Measurements from ENCODE around the gene HDAC9.

The HDAC9 gene

GRCh38 chr7:18993933-18994668 lies 498.6 kb downstream of the HDAC9 start:
- Mint-ChIP-seq H3K27ac (no peak overlapping the region), H3K9me3 (ENCODE audit: low read depth) (no peaks in the 10 kb centered on the region), H3K4me3 (no peak overlapping the region), H3K27me3 (no peaks in the 10 kb centered on the region), H3K36me3 (no peaks in the 10 kb centered on the region), H3K4me1 (ENCODE audit: low read depth) (no peaks in the 10 kb centered on the region)

DNA sequence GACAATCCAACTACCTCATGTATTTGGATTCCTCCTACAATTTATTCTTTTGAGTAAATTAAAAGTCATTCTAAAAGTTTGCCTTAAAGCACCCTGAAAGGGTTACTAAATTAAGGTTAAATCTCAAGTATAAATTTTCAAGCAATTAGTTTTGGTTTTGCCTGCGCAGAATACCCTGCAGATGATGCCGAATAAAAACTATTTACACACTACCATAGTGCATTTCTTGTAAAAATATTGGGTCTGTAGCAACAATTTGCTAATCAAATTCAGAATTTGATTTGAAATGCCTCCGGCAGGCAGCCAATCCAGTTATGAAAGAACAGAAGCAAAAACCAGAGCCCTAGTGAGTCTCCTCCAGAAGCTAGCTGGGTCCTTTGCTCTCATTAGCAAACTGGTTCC lies 499.7 kb downstream of the HDAC9 start:
- no peaks in the 10 kb centered on the region for H3K4me1 Mint-ChIP-seq (ENCODE audit: low read depth)
- no peaks in the 10 kb centered on the region for H3K27me3 Mint-ChIP-seq
- H3K9me3 Mint-ChIP-seq (ENCODE audit: low read depth), result no peaks in the 10 kb centered on the region
- H3K4me3 Mint-ChIP-seq, result no peak overlapping the region
- no peak overlapping the region for H3K27ac Mint-ChIP-seq
- H3K36me3 Mint-ChIP-seq, result no peaks in the 10 kb centered on the region

GRCh38 chr7:18995811-18996426 lies 500.4 kb downstream of the HDAC9 start:
- peaks cover 4% of the 10 kb centered on the region for H3K9me3 Mint-ChIP-seq (ENCODE audit: low read depth)
- no peaks in the 10 kb centered on the region for H3K27me3 Mint-ChIP-seq
- H3K36me3 Mint-ChIP-seq, result no peaks in the 10 kb centered on the region
- H3K4me1 Mint-ChIP-seq (ENCODE audit: low read depth), result no peaks in the 10 kb centered on the region
- H3K4me3 Mint-ChIP-seq, result no peak overlapping the region
- H3K27ac Mint-ChIP-seq, result no peak overlapping the region

GRCh38 chr7:18996583-18996982 lies 501.0 kb downstream of the HDAC9 start:
- no peaks in the 10 kb centered on the region for H3K27me3 Mint-ChIP-seq
- H3K4me3 Mint-ChIP-seq, result no peak overlapping the region
- H3K27ac Mint-ChIP-seq, result no peak overlapping the region
- no peaks in the 10 kb centered on the region for H3K4me1 Mint-ChIP-seq (ENCODE audit: low read depth)
- no peaks in the 10 kb centered on the region for H3K36me3 Mint-ChIP-seq
- peaks cover 8% of the 10 kb centered on the region for H3K9me3 Mint-ChIP-seq (ENCODE audit: low read depth)

DNA sequence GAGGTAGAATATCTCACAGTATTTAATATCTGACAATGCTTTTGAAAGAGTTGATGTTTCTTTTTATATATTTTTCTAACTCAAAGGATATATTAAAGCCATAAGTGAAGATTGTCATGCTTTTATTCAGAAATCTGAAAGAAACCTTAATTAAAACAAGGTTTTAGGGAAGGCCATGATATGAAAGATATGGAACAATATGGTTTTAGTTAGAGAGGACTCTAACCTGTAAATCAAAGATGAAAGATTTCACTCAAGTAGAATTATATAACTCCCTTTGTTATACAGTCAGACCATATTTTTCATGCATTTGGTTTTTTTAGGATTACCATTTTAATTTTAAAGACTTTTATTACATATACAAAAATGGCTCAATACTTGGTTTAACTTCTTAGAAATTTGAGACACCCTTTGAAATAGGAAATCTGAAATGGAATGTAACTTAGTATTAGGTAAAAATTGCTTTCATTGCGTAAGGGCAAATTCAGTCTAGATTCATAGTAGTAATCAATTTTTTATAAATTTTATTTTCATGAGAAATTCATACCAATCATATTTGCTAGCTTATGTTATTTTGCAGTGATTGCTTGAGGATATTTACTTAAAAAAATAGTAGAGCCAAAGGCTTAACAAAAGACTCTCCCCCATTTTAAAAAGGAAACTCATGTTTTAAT lies 502.1 kb downstream of the HDAC9 start:
- Mint-ChIP-seq H3K4me1 (ENCODE audit: low read depth) (no peaks in the 10 kb centered on the region), H3K27ac (no peak overlapping the region), H3K4me3 (no peak overlapping the region), H3K9me3 (ENCODE audit: low read depth) (peaks cover 12% of the 10 kb centered on the region), H3K27me3 (no peaks in the 10 kb centered on the region), H3K36me3 (no peaks in the 10 kb centered on the region)

DNA sequence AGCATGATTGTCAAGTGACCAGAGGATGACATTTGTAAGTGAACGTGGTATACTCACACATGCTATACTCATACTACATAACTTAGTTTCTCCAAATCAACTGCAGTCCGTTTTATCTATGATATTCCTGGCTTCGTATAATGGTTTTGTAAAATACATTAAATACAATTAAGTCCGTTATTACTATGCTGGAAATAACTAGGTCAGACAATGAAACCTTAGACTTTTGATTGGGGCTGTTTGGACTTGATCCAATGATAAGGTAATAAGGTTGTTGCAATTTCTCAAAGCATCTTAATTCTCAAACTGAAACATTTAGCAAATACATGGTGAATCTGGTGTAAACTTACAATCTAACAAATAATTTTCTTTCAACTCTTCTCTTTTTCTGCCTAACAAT lies 504.9 kb downstream of the HDAC9 start:
- Mint-ChIP-seq H3K9me3 (ENCODE audit: low read depth) (peaks cover 12% of the 10 kb centered on the region), H3K4me3 (no peak overlapping the region), H3K27ac (no peak overlapping the region), H3K27me3 (no peaks in the 10 kb centered on the region), H3K36me3 (no peaks in the 10 kb centered on the region), H3K4me1 (ENCODE audit: low read depth) (no peaks in the 10 kb centered on the region)

- peaks cover 12% of the 10 kb centered on the region for H3K9me3 Mint-ChIP-seq (ENCODE audit: low read depth)
- no peak overlapping the region for H3K27ac Mint-ChIP-seq
- H3K4me3 Mint-ChIP-seq, result no peak overlapping the region
- no peaks in the 10 kb centered on the region for H3K27me3 Mint-ChIP-seq
- H3K36me3 Mint-ChIP-seq, result no peaks in the 10 kb centered on the region
- H3K4me1 Mint-ChIP-seq (ENCODE audit: low read depth), result no peaks in the 10 kb centered on the region
Observed at GRCh38 chr7:19001854-19002253, 506.3 kb downstream of the HDAC9 start.

GRCh38 chr7:19009241-19009935 lies 513.8 kb downstream of the HDAC9 start:
- Mint-ChIP-seq H3K9me3 (ENCODE audit: low read depth) (peaks cover 3% of the 10 kb centered on the region), H3K27me3 (no peaks in the 10 kb centered on the region), H3K4me3 (no peak overlapping the region), H3K4me1 (ENCODE audit: low read depth) (no peaks in the 10 kb centered on the region), H3K27ac (no peak overlapping the region), H3K36me3 (no peaks in the 10 kb centered on the region)

DNA sequence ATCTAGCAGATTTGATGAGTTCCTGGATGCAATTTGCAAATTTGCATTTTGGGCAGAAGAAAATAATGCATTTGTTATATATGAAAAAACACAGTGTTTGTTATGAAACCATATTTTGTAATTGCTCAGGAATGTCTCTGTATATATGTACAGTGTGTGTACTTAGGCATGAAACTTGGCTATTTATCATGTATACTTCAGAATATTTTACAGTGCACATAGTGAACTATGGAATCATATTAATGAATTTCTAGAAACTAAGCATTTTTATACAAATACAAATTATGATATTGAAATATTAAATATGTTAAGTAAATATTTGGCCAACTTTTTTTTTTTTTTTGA lies 514.4 kb downstream of the HDAC9 start:
- Mint-ChIP-seq H3K27me3 (no peaks in the 10 kb centered on the region), H3K4me3 (no peak overlapping the region), H3K27ac (no peak overlapping the region), H3K9me3 (ENCODE audit: low read depth) (peaks cover 7% of the 10 kb centered on the region), H3K36me3 (no peaks in the 10 kb centered on the region), H3K4me1 (ENCODE audit: low read depth) (no peaks in the 10 kb centered on the region)

- Mint-ChIP-seq H3K36me3 (no peaks in the 10 kb centered on the region), H3K4me3 (no peak overlapping the region), H3K27me3 (no peaks in the 10 kb centered on the region), H3K27ac (no peak overlapping the region), H3K9me3 (ENCODE audit: low read depth) (peaks cover 14% of the 10 kb centered on the region), H3K4me1 (ENCODE audit: low read depth) (no peaks in the 10 kb centered on the region)
Observed at GRCh38 chr7:19011212-19011611, 515.7 kb downstream of the HDAC9 start.

GRCh38 chr7:19015098-19015497 lies 519.5 kb downstream of the HDAC9 start:
- Mint-ChIP-seq H3K27me3 (no peaks in the 10 kb centered on the region), H3K4me3 (no peak overlapping the region), H3K9me3 (ENCODE audit: low read depth) (peaks cover 28% of the 10 kb centered on the region), H3K4me1 (ENCODE audit: low read depth) (no peaks in the 10 kb centered on the region), H3K27ac (no peak overlapping the region), H3K36me3 (no peaks in the 10 kb centered on the region)

DNA sequence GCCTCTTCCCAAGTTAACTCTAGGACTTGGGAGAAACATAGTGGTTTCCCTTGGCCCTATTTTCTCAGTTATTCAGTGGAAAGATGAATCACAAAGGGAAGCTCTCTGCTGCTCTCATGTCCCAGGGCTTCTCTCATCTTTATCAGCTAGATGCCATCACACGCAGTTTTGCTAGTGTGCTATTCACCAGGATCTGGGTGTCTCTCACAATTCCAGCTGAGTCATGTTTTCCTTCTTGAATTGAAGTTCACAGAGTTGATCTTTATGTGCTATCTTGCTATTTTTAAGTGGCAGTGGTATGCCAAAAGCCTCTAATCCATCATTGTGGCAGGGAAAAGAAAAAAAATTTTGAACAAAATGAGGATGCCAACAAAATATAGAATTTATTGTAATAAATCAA lies 520.6 kb downstream of the HDAC9 start:
- Mint-ChIP-seq H3K27ac (no peak overlapping the region), H3K27me3 (no peaks in the 10 kb centered on the region), H3K36me3 (no peaks in the 10 kb centered on the region)

DNA sequence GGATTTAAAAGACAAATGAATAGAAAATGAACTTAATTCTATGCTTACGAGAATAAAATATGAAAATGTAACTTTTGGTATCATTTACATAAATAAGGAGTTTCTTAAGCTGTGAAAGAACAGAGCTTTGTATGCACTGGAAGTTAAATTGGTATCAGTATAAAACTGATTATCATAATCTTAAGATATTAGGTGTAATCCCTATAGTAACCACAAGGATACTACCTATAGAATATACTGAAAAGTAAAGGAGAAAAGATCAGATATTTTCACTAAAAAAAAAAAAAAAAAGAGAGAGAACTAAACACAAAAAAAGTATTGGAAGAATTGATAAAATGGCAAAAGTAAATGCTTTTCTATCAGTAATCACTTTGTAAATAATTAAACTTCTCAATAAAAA lies 521.8 kb downstream of the HDAC9 start:
- Mint-ChIP-seq H3K27me3 (no peaks in the 10 kb centered on the region), H3K9me3 (ENCODE audit: low read depth) (peaks cover 24% of the 10 kb centered on the region)

More for the DNA sequence above, 520.6 kb downstream of the HDAC9 start:
- peaks cover 24% of the 10 kb centered on the region for H3K9me3 Mint-ChIP-seq (ENCODE audit: low read depth)
- H3K4me3 Mint-ChIP-seq, result no peak overlapping the region
- no peaks in the 10 kb centered on the region for H3K4me1 Mint-ChIP-seq (ENCODE audit: low read depth)

GRCh38 chr7:19020062-19020461 lies 524.5 kb downstream of the HDAC9 start:
- Mint-ChIP-seq H3K27me3 (no peaks in the 10 kb centered on the region), H3K36me3 (no peaks in the 10 kb centered on the region), H3K27ac (no peak overlapping the region), H3K4me3 (no peak overlapping the region), H3K4me1 (ENCODE audit: low read depth) (no peaks in the 10 kb centered on the region), H3K9me3 (ENCODE audit: low read depth) (peaks cover 21% of the 10 kb centered on the region)

More for the DNA sequence above, 521.8 kb downstream of the HDAC9 start:
- Mint-ChIP-seq H3K36me3 (no peaks in the 10 kb centered on the region), H3K4me1 (ENCODE audit: low read depth) (no peaks in the 10 kb centered on the region), H3K27ac (no peak overlapping the region), H3K4me3 (no peak overlapping the region)

- Mint-ChIP-seq H3K4me3 (no peak overlapping the region), H3K27me3 (no peaks in the 10 kb centered on the region), H3K9me3 (ENCODE audit: low read depth) (peaks cover 19% of the 10 kb centered on the region), H3K36me3 (no peaks in the 10 kb centered on the region), H3K4me1 (ENCODE audit: low read depth) (no peaks in the 10 kb centered on the region), H3K27ac (no peak overlapping the region)
Observed at GRCh38 chr7:19020711-19021110, 525.2 kb downstream of the HDAC9 start.

Data from activated naive CD8-positive, alpha-beta T cell (primary cell).